GM12864 (cell line): ENCODE results near the gene SAMD9L.

Experiments
- DNase-seq: peaks from one replicate; pipeline ENCODE4 v3.0.0-alpha.2; 2011; ENCODE audit warnings: low read depth
- H3K4me3 ChIP-seq: 2 replicates; pipeline ENCODE4 v1.5.1; 2011; ENCODE audit warnings: mild to moderate bottlenecking, low read depth, low read length, control low read depth
- CTCF ChIP-seq: IDR thresholded peaks from 2 replicates; pipeline ENCODE4 v1.5.1; 2011; ENCODE audit warnings: low read depth, mild to moderate bottlenecking, moderate library complexity, low read length, control low read depth, inconsistent platforms; ENCODE audit errors: missing control alignments

SAMD9L gene

DNA sequence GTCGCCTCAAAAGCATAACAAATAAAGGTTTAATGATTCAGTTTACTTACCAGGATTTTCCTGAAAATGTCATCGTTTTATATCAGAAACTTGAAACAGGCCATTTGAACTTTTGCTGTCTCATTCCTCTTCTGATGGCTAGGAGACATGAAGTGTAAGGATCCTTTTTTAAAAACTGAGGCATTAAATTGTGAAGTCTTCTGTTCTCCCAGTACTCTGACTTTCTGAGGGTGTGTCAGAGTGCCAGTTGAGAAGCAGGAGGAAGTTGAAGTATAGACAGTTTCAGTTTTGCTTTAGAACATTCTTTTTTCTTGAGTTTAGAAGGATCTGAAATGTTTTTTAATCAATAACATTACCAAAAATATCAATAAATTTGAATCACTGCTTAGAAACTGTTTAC lies at the start of gene SAMD9L:
Gene SAMD9L, minus strand, starts transcription at position 242 of the 400 bp plus-strand sequence. CDS start 12,414 bp downstream, outside the sequence.
- no peak for DNase-seq
- peak within 1 kb of the TSS; percentile 78 for H3K4me3 ChIP-seq
- TF ChIP-seq CTCF, result no peak

- TF ChIP-seq CTCF, result no peak
- H3K4me3 ChIP-seq, result no peak overlapping the region
- DNase-seq, result no peak
Measured at GRCh38 chr7:93196336-93196735, 48.2 kb upstream of the SAMD9L start.

DNA sequence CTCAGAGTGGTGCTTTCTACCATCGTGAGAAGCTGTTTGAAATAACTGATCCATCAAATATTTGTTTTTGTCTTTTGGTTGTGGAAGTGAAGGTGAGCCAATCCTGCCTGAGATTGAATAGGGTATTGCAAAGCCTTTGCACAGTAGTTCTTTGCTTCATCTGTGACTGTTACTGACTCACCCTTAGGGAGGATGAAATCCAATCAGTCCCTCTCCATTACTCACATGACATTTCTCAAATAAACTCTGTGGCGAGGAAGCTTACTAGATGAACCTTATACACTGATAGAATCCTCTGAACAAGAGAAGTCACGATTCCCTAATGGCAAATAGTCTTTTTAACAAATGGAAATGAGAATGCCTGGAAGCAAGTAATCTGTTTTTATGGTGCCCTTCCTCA lies 46.2 kb upstream of the SAMD9L start:
- H3K4me3 ChIP-seq, result no peak overlapping the region
- no peak for DNase-seq
- no peak for TF ChIP-seq CTCF

GRCh38 chr7:93188870-93189634 lies 40.9 kb upstream of the SAMD9L start:
- DNase-seq, result no peak
- H3K4me3 ChIP-seq, result no peak overlapping the region

GRCh38 chr7:93185303-93186027 lies 37.3 kb upstream of the SAMD9L start:
- no peak overlapping the region for H3K4me3 ChIP-seq
- no peak for TF ChIP-seq CTCF
- DNase-seq, result no peak

More at GRCh38 chr7:93188870-93189634, 40.9 kb upstream of the SAMD9L start:
- no peak for TF ChIP-seq CTCF

DNA sequence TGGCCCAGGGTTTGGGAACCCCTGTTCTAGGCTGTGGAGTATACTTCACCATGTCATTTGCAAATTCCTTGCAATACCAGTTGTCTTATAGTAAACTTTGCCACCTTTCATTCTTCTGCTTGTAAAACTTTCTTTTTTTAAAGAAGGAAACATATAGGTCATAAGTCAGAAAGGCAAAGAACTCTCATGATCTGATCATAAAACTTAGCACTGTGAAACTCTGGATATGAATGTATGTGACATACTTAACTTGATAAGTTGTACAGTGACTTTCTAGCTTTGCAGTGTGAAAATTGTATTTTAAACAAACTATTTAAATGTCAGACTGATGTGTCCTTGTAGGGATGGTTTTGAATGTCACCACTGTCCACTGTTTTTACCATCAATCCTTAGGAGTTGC lies 31.0 kb upstream of the SAMD9L start:
- no peak overlapping the region for H3K4me3 ChIP-seq
- no peak for DNase-seq
- TF ChIP-seq CTCF, result no peak
